A549 (cell line): ENCODE measurements around the gene ARID1B. TPM values are rescaled to one million over a fixed set of nuclear protein-coding genes. Genes with fewer than 3 reads are reported as not detected.

Experiments used
- ATAC-seq, 2 experiments: fragments of 200-7000 bp in 1 of 2; fragments of >200 bp in 1 of 2; cut with Nextera tagmentation in 1 of 2; cut with Tn5 transposase in 1 of 2; 3 replicates each; pipeline versions ENCODE4 v1.8.0 to v1.9.1; 2018 to 2020; ENCODE audit warnings: mild to moderate bottlenecking in 1 of 2, moderate library complexity in 1 of 2
- CTCF ChIA-PET: fragments of 300-600 bp; sonication (Branson Sonifier 250); formaldehyde crosslinking; extraction: SDS; loops from one replicate; lab custom pipeline; 2021; ENCODE audit warnings: antibody characterized with exemption, inconsistent platforms; lab: Yijun Ruan, JAX
- POLR2A ChIA-PET: fragments of 350-600 bp; formaldehyde crosslinking; extraction: SDS; loops from one replicate; lab custom pipeline; 2021; ENCODE audit warnings: antibody characterized with exemption, inconsistent platforms; lab: Yijun Ruan, JAX
- DNase-seq, 2 experiments: peaks; one replicate each; pipeline versions ENCODE4 v3.0.0 to v3.0.0-alpha.2; 2011 to 2016; ENCODE audit warnings: low read depth in 1 of 2, low spot score in 1 of 2
- FAIRE-seq: peaks from 2 replicates; lab custom pipeline; 2011; peaks lifted over from hg19 to GRCh38; lab: Jason Lieb, UNC
- H3K27ac ChIP-seq, 2 experiments: fragments of >200 bp; sonication (Bioruptor Twin); formaldehyde crosslinking; 3 replicates each; pipeline ENCODE4 v1.5.1; 2016 to 2017
- H3K4me1 ChIP-seq: fragments of >200 bp; sonication (Bioruptor Twin); formaldehyde crosslinking; 3 replicates; pipeline ENCODE4 v1.6.1; 2016
- H3K4me2 ChIP-seq: fragments of >200 bp; sonication (Bioruptor Twin); formaldehyde crosslinking; 3 replicates; pipeline ENCODE4 v1.6.1; 2016
- H3K4me3 ChIP-seq: fragments of >200 bp; sonication (Bioruptor Twin); formaldehyde crosslinking; 3 replicates; pipeline ENCODE4 v1.5.1; 2016
- H3K9me3 ChIP-seq: fragments of >200 bp; sonication (Bioruptor Twin); formaldehyde crosslinking; 3 replicates; pipeline ENCODE4 v1.6.1; 2016
- ATOH8 ChIP-seq: fragments of 250-450 bp; sonication (Bioruptor Pico); IDR thresholded peaks from 2 replicates; pipeline ENCODE4 v1.5.0; 2020; ENCODE audit warnings: low read depth, mild to moderate bottlenecking, moderate library complexity
- BHLHE40 ChIP-seq: IDR thresholded peaks from 2 replicates; pipeline ENCODE4 v1.6.1; 2012; ENCODE audit warnings: low read depth, low read length, inconsistent platforms
- CEBPB ChIP-seq, 2 experiments: fragments of >200 bp in 1 of 2; sonication (Bioruptor Twin) in 1 of 2; formaldehyde crosslinking in 1 of 2; IDR thresholded peaks; 2 replicates each; pipeline ENCODE4 v1.6.1; 2012 to 2016
- CHD2 ChIP-seq: fragments of 150-350 bp; IDR thresholded peaks from 2 replicates; pipeline ENCODE4 v1.6.1; 2014; ENCODE audit warnings: low read length; ENCODE audit not compliant: partially characterized antibody
- EHMT2 ChIP-seq: fragments of 200-600 bp; sonication (generic); IDR thresholded peaks from 2 replicates; pipeline ENCODE4 v1.6.1; 2016; ENCODE audit warnings: antibody characterized with exemption, low read depth, mild to moderate bottlenecking, moderate library complexity
- ESRRA ChIP-seq: fragments of 150-350 bp; IDR thresholded peaks from 2 replicates; pipeline ENCODE4 v1.6.1; 2014; ENCODE audit warnings: mild to moderate bottlenecking, low read length, borderline replicate concordance
- HDAC2 ChIP-seq: fragments of 200-600 bp; sonication (generic); IDR thresholded peaks from 2 replicates; pipeline ENCODE4 v1.6.1; 2016
- HMGXB4 ChIP-seq: fragments of 250-450 bp; sonication (Bioruptor Pico); IDR thresholded peaks from 2 replicates; pipeline ENCODE4 v1.5.0; 2021; ENCODE audit warnings: mild to moderate bottlenecking, moderate library complexity, borderline replicate concordance
- HOXA7 ChIP-seq: fragments of 250-450 bp; sonication (Bioruptor Pico); IDR thresholded peaks from 2 replicates; pipeline ENCODE4 v1.5.0; 2020; ENCODE audit warnings: mild to moderate bottlenecking, moderate library complexity
- JUN ChIP-seq, 2 experiments: fragments of >200 bp; sonication (Bioruptor Twin); formaldehyde crosslinking; IDR thresholded peaks; 2 replicates in 1 of 2; 3 replicates in 1 of 2; pipeline ENCODE4 v1.6.1; 2016 to 2017
- MAX ChIP-seq: IDR thresholded peaks from 2 replicates; pipeline ENCODE4 v1.6.1; 2012
- NR3C1 ChIP-seq: fragments of >200 bp; sonication (Bioruptor Twin); formaldehyde crosslinking; IDR thresholded peaks from 3 replicates; pipeline ENCODE4 v1.6.1; 2017
- POLR2A ChIP-seq: IDR thresholded peaks from 2 replicates; pipeline ENCODE4 v1.6.1; 2012; ENCODE audit warnings: mild to moderate bottlenecking, low read length
- POLR2AphosphoS2 ChIP-seq: conservative IDR thresholded peaks from 2 replicates; pipeline ENCODE4 v1.6.1; 2012; ENCODE audit warnings: low read length, improper control_type of control experiment, inconsistent platforms
- RAD21 ChIP-seq, 2 experiments: fragments of >200 bp in 1 of 2; sonication (Bioruptor Twin) in 1 of 2; formaldehyde crosslinking in 1 of 2; IDR thresholded peaks in 1 of 2; conservative IDR thresholded peaks in 1 of 2; 2 replicates in 1 of 2; 3 replicates in 1 of 2; pipeline ENCODE4 v1.6.1; 2012 to 2018; ENCODE audit warnings: inconsistent platforms in 1 of 2
- RARB ChIP-seq: fragments of 250-450 bp; sonication (Bioruptor Pico); IDR thresholded peaks from 2 replicates; pipeline ENCODE4 v1.8.0; 2021; ENCODE audit warnings: mild to moderate bottlenecking, moderate library complexity
- SMC3 ChIP-seq: fragments of >200 bp; sonication (Bioruptor Twin); formaldehyde crosslinking; IDR thresholded peaks from 3 replicates; pipeline ENCODE4 v1.6.1; 2018; ENCODE audit warnings: inconsistent platforms
- TP53 ChIP-seq: fragments of 250-450 bp; sonication (Bioruptor Pico); IDR thresholded peaks from 2 replicates; pipeline ENCODE4 v1.5.0; 2021; ENCODE audit warnings: mild to moderate bottlenecking, moderate library complexity
- ZC3H11A ChIP-seq: fragments of 450-650 bp; IDR thresholded peaks from 2 replicates; pipeline ENCODE4 v1.6.1; 2014; ENCODE audit warnings: antibody characterized with exemption, mild to moderate bottlenecking
- ZFP36 ChIP-seq: fragments of 450-650 bp; IDR thresholded peaks from 2 replicates; pipeline ENCODE4 v1.6.1; 2014; ENCODE audit warnings: borderline replicate concordance; ENCODE audit not compliant: partially characterized antibody
- WGBS: methylation state at CpG from one replicate; pipeline ENCODE4 v1.1.6; 2017; ENCODE audit errors: missing lambda C conversion rate; 5-methylcytosine and 5-hydroxymethylcytosine counted together
- polyA plus RNA-seq, 4 experiments: library from polyadenylated mRNA; depleted of rRNA in 3 of 4; stranded (reverse); fragments of >200 nt; fragmentation: RNase III in 1 of 4; extraction: RNeasy Plus Mini Kit Qiagen cat#74134 plus additional on column Dnase treatment in 1 of 4; gene quantifications; 2 replicates in 3 of 4; 3 replicates in 1 of 4; pipeline ENCODE4 v1.2.3, GENCODE V29; 2011 to 2017
- TF ChIP-seq, protein P1 (sequence below): fragments of 200-600 bp; sonication (generic); IDR thresholded peaks from 2 replicates; pipeline ENCODE4 v1.6.1; 2016; ENCODE audit warnings: antibody characterized with exemption, mild to moderate bottlenecking, moderate library complexity
- TF ChIP-seq, protein P2 (sequence below): IDR thresholded peaks from 2 replicates; pipeline ENCODE4 v1.6.1; 2012; ENCODE audit warnings: low read depth, borderline replicate concordance

The ARID1B gene
- polyA plus RNA-seq, 2 of the 4 experiments (the other 2 are of a cell fraction) = 13.5 to 16.3 TPM

GRCh38 chr6:156875062-156875461, 97.9 kb downstream of the ARID1B start (continued):
- no peak for TF ChIP-seq RARB (CRISPR knock-in tag)

DNA sequence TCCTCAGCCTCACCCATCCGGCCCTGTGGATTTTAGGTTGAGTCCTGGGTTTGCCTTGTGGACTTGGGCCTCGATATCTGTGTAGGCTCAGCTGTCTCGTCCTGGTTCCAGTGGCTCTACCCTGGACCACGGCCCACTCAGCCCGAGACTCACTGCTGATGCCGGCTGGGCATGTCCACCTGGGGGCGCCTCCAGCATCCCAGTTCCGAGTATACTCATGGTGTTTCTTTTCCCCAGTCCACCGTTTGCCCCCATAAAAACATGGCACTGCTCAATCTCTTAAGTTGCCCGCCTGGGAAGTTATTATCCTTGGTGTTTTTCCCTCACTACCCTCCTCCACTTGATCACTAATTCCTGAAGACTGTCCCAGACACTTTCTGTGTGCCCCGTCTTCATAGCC, 99.1 kb downstream of the ARID1B start:
- TF ChIP-seq RAD21 (conservative IDR thresholded peaks at IDR 0.05 in 1 of 2, IDR thresholded peaks at IDR 0.05 in 1 of 2) (peak; percentile 20 to 26; a peak in 1 of 5 replicates), BHLHE40 (no peak)
- FAIRE-seq (no peak), DNase-seq (no peak), ATAC-seq (peak; percentile 39 to 74; a peak in 5 of 6 replicates)
- H3K4me1 ChIP-seq = no peaks in the 10 kb centered on the region
- CTCF ChIA-PET = no interaction called here
- H3K4me3 ChIP-seq = no peak overlapping the region
- POLR2A ChIA-PET = no interaction called here
- WGBS = 80% methylated on average over 11 of the region's 11 CpGs
- no peak overlapping the region for H3K27ac ChIP-seq
- no peaks in the 10 kb centered on the region for H3K9me3 ChIP-seq
- H3K4me2 ChIP-seq = no peak overlapping the region

DNA sequence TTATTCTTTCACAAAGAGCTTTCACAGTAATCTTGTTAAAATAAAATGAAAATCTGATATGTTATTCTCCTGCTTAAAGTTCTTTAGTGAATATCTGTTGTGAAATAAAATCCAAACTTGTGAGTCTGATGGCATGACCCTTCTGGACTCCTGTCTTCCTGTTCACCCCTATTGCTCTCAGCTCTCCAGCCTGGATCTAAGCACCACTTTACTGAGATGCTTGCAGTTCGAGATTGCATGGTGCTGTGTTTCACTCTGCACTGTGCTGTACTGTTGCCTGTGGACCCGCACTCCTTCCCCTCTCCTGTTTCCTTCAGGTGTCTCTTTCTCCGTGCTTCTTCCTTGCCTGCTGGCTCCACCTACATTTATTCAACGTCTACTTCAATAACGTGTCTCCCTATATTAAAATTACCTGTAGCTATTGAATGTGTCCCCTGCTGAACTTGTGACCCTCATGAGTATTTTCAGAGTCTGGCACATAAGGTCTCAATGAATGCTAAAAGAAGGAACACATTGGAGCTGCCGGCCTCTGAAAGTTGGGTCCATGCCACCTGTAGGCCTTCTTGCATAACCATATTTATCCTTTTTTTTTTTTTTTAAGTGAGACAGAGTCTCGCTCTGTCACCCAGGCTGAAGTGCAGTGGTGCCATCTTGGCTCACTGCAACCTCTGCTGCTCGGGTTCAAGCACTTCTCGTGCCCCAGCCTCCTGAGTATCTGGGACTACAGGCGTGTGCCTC, 100.1 kb downstream of the ARID1B start:
- Histone ChIP-seq H3K4me1 (no peaks in the 10 kb centered on the region), H3K4me3 (no peak overlapping the region), H3K27ac (no peak overlapping the region), H3K9me3 (no peaks in the 10 kb centered on the region), H3K4me2 (no peak overlapping the region)
- 91% methylated on average over 10 of the region's 10 CpGs for WGBS
- POLR2A ChIA-PET = no interaction called here
- FAIRE-seq (no peak), DNase-seq (no peak), ATAC-seq (no peak)
- no peak for TF ChIP-seq CEBPB (IDR thresholded peaks at IDR 0.05)
- no peak for TF ChIP-seq HDAC2
- TF ChIP-seq MAX = no peak
- TF ChIP-seq JUN (IDR thresholded peaks at IDR 0.05) = no peak
- no peak for TF ChIP-seq HOXA7 (CRISPR knock-in tag)
- TF ChIP-seq HMGXB4 (CRISPR knock-in tag) = no peak
- TF ChIP-seq BHLHE40 = no peak
- no peak for TF ChIP-seq TP53 (CRISPR knock-in tag)
- CTCF ChIA-PET = interaction anchor here (0.6 kb wide), 2 partner anchors 166 to 177 kb away, joined by 3 read pairs; no protein-coding TSS in a partner anchor

- DNase-seq = no peak
- H3K27ac ChIP-seq = no peak overlapping the region
- POLR2A ChIA-PET = no interaction called here
- H3K9me3 ChIP-seq = no peaks in the 10 kb centered on the region
- 98% methylated on average over 4 of the region's 4 CpGs for WGBS
- no peak for ATAC-seq
- FAIRE-seq = no peak
- CTCF ChIA-PET = interaction anchor here (1.5 kb wide), 1 partner anchor 12 kb away, joined by 3 read pairs; no protein-coding TSS in a partner anchor
- no peak overlapping the region for H3K4me3 ChIP-seq
- no peak overlapping the region for H3K4me2 ChIP-seq
- TF ChIP-seq ATOH8 (CRISPR knock-in tag) (no peak), POLR2A (no peak), JUN (IDR thresholded peaks at IDR 0.05) (no peak), SMC3 (no peak), POLR2AphosphoS2 (no peak), TP53 (CRISPR knock-in tag) (no peak), NR3C1 (no peak), ZC3H11A (no peak), CHD2 (no peak), RARB (CRISPR knock-in tag) (no peak), ZFP36 (no peak), ESRRA (no peak), EHMT2 (no peak), BHLHE40 (no peak)
- TF ChIP-seq, protein P1, sequence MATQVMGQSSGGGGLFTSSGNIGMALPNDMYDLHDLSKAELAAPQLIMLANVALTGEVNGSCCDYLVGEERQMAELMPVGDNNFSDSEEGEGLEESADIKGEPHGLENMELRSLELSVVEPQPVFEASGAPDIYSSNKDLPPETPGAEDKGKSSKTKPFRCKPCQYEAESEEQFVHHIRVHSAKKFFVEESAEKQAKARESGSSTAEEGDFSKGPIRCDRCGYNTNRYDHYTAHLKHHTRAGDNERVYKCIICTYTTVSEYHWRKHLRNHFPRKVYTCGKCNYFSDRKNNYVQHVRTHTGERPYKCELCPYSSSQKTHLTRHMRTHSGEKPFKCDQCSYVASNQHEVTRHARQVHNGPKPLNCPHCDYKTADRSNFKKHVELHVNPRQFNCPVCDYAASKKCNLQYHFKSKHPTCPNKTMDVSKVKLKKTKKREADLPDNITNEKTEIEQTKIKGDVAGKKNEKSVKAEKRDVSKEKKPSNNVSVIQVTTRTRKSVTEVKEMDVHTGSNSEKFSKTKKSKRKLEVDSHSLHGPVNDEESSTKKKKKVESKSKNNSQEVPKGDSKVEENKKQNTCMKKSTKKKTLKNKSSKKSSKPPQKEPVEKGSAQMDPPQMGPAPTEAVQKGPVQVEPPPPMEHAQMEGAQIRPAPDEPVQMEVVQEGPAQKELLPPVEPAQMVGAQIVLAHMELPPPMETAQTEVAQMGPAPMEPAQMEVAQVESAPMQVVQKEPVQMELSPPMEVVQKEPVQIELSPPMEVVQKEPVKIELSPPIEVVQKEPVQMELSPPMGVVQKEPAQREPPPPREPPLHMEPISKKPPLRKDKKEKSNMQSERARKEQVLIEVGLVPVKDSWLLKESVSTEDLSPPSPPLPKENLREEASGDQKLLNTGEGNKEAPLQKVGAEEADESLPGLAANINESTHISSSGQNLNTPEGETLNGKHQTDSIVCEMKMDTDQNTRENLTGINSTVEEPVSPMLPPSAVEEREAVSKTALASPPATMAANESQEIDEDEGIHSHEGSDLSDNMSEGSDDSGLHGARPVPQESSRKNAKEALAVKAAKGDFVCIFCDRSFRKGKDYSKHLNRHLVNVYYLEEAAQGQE = no peak
- TF ChIP-seq, protein P2, sequence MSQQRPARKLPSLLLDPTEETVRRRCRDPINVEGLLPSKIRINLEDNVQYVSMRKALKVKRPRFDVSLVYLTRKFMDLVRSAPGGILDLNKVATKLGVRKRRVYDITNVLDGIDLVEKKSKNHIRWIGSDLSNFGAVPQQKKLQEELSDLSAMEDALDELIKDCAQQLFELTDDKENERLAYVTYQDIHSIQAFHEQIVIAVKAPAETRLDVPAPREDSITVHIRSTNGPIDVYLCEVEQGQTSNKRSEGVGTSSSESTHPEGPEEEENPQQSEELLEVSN = no peak
- no peaks in the 10 kb centered on the region for H3K4me1 ChIP-seq
Observed at GRCh38 chr6:156878681-156879080, 101.5 kb downstream of the ARID1B start.
